Spleen (tissue), 7 donors: ENCODE results near the gene RNF123.

Experiments
- POLR2AphosphoS5 ChIP-seq, 3 donors: sonication (generic); formaldehyde crosslinking; IDR thresholded peaks; one replicate each; pipeline ENCODE4 v1.5.1; 2017; ENCODE audit warnings: antibody characterized with exemption in 3 of 3
- TF ChIP-seq, protein P1 (sequence below), 11 experiments: fragments of 200-600 bp in 7 of 11; fragments of 450-650 bp in 4 of 11; sonication (generic) in 4 of 11; IDR thresholded peaks in 8 of 11; conservative IDR thresholded peaks in 3 of 11; 1 replicate in 7 of 11; 2 replicates in 4 of 11; pipeline versions ENCODE4 v1.4.0 to v1.8.0; 2016 to 2021; ENCODE audit warnings: antibody characterized with exemption in 11 of 11, inconsistent platforms in 4 of 11, mild to moderate bottlenecking in 1 of 11
- donor health status: DM: no; HTN: no; CAD: no; lungs with moderate emphysema.
- donor health status: DM: no; HTN: no; CAD: no.
- donor health status: DM: no; HTN: no; CAD: no.

DNA sequence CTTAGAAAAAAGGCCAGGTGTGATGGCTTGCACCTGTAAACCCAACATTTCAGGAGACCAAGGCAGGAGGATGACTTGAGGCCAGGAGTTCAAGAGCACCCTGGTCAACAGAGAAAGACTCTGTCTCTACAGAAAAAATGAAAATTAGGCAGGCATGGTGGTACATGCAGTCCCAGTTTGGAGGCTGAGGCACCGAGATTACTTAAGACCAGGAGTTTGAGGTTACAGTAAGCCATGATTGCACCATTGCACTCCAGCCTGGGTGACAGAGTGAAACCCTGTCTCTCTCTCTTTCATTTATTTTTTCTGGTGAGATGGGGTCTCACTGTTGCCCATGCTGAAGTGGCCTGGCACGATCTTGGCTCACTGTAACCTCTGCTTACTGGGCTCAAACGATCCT, 72.3 kb downstream of the RNF123 start:
- TF ChIP-seq POLR2AphosphoS5 (IDR thresholded peaks at IDR 0.05), result no peak
- TF ChIP-seq, protein P1, sequence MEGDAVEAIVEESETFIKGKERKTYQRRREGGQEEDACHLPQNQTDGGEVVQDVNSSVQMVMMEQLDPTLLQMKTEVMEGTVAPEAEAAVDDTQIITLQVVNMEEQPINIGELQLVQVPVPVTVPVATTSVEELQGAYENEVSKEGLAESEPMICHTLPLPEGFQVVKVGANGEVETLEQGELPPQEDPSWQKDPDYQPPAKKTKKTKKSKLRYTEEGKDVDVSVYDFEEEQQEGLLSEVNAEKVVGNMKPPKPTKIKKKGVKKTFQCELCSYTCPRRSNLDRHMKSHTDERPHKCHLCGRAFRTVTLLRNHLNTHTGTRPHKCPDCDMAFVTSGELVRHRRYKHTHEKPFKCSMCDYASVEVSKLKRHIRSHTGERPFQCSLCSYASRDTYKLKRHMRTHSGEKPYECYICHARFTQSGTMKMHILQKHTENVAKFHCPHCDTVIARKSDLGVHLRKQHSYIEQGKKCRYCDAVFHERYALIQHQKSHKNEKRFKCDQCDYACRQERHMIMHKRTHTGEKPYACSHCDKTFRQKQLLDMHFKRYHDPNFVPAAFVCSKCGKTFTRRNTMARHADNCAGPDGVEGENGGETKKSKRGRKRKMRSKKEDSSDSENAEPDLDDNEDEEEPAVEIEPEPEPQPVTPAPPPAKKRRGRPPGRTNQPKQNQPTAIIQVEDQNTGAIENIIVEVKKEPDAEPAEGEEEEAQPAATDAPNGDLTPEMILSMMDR (IDR thresholded peaks at IDR 0.05 in 8 of 11, conservative IDR thresholded peaks at IDR 0.05 in 3 of 11), result no peak
